ENCODE data around the gene RNF25.

GRCh38 chr2:218631837-218632236 lies 40.0 kb downstream of the RNF25 start:
- TF ChIP-seq, protein P1, sequence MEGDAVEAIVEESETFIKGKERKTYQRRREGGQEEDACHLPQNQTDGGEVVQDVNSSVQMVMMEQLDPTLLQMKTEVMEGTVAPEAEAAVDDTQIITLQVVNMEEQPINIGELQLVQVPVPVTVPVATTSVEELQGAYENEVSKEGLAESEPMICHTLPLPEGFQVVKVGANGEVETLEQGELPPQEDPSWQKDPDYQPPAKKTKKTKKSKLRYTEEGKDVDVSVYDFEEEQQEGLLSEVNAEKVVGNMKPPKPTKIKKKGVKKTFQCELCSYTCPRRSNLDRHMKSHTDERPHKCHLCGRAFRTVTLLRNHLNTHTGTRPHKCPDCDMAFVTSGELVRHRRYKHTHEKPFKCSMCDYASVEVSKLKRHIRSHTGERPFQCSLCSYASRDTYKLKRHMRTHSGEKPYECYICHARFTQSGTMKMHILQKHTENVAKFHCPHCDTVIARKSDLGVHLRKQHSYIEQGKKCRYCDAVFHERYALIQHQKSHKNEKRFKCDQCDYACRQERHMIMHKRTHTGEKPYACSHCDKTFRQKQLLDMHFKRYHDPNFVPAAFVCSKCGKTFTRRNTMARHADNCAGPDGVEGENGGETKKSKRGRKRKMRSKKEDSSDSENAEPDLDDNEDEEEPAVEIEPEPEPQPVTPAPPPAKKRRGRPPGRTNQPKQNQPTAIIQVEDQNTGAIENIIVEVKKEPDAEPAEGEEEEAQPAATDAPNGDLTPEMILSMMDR (IDR thresholded peaks at IDR 0.05): no peak
- TF ChIP-seq USF2 (IDR thresholded peaks at IDR 0.05): no peak
- TF ChIP-seq REST (IDR thresholded peaks at IDR 0.05): no peak
- TF ChIP-seq POLR2A (IDR thresholded peaks at IDR 0.05; ENCODE audit: low read length): no peak
- TF ChIP-seq, protein P2, sequence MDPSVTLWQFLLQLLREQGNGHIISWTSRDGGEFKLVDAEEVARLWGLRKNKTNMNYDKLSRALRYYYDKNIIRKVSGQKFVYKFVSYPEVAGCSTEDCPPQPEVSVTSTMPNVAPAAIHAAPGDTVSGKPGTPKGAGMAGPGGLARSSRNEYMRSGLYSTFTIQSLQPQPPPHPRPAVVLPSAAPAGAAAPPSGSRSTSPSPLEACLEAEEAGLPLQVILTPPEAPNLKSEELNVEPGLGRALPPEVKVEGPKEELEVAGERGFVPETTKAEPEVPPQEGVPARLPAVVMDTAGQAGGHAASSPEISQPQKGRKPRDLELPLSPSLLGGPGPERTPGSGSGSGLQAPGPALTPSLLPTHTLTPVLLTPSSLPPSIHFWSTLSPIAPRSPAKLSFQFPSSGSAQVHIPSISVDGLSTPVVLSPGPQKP (IDR thresholded peaks at IDR 0.05; ENCODE audit: low read depth, low read length): no peak
- no peak for TF ChIP-seq FOXS1 (CRISPR knock-in tag; IDR thresholded peaks at IDR 0.05)
- TF ChIP-seq SMC3 (IDR thresholded peaks at IDR 0.05): no peak
- TF ChIP-seq SREBF2 (IDR thresholded peaks at IDR 0.05): no peak
- TF ChIP-seq RFX5 (IDR thresholded peaks at IDR 0.05): no peak
- TF ChIP-seq CHD2 (IDR thresholded peaks at IDR 0.05; ENCODE audit: low read length, partially characterized antibody): no peak
- TF ChIP-seq RCOR1 (IDR thresholded peaks at IDR 0.05; ENCODE audit: low read depth, low read length): no peak
- TF ChIP-seq RAD21 (conservative IDR thresholded peaks at IDR 0.05 in 1 of 2, IDR thresholded peaks at IDR 0.05 in 1 of 2): no peak
- no peak for TF ChIP-seq EP300 (IDR thresholded peaks at IDR 0.05)

All from A549 (cell line).